Measurements from ENCODE around the gene UBL4A.
A peak's percentile ranks its signal among the peaks of the same experiment; 100 is the strongest.

The UBL4A gene

GRCh38 chrX:154481911-154482601 is 4.4 kb downstream of the UBL4A start:
- no peak for DNase-seq

GRCh38 chrX:154481195-154481594 is 5.2 kb downstream of the UBL4A start:
- DNase-seq = no peak

- DNase-seq = peak; percentile 95
Observed at GRCh38 chrX:154478728-154479622, 7.4 kb downstream of the UBL4A start, which contains the start of gene LAGE3. TSS of gene LAGE3 (minus strand) at chrX:154479281. CDS start at chrX:154478915, 366 bp downstream.

GRCh38 chrX:154477891-154478477 is 8.4 kb downstream of the UBL4A start:
- no peak for DNase-seq

GRCh38 chrX:154476821-154477220 is 9.6 kb downstream of the UBL4A start:
- no peak for DNase-seq

- DNase-seq = no peak
Observed at GRCh38 chrX:154473683-154474082, 12.7 kb downstream of the UBL4A start.

- DNase-seq = peak; percentile 64
Observed at GRCh38 chrX:154472685-154473632, 13.5 kb downstream of the UBL4A start.

GRCh38 chrX:154471839-154472684 is 14.4 kb downstream of the UBL4A start:
- DNase-seq = no peak

- no peak for DNase-seq
Observed at GRCh38 chrX:154470914-154471568, 15.4 kb downstream of the UBL4A start.

- no peak for DNase-seq
Observed at GRCh38 chrX:154470434-154470833, 16.0 kb downstream of the UBL4A start.

- no peak for DNase-seq
Observed at GRCh38 chrX:154469880-154470279, 16.5 kb downstream of the UBL4A start.

- DNase-seq = no peak
Observed at GRCh38 chrX:154469114-154469513, 17.3 kb downstream of the UBL4A start.

GRCh38 chrX:154468217-154468616 is 18.2 kb downstream of the UBL4A start:
- DNase-seq = no peak

- DNase-seq = no peak
Observed at GRCh38 chrX:154467556-154467955, 18.9 kb downstream of the UBL4A start.

GRCh38 chrX:154466907-154467306 is 19.5 kb downstream of the UBL4A start:
- no peak for DNase-seq

- no peak for DNase-seq
Observed at GRCh38 chrX:154466036-154466435, 20.4 kb downstream of the UBL4A start.

- no peak for DNase-seq
Observed at GRCh38 chrX:154465601-154466000, 20.8 kb downstream of the UBL4A start.

- no peak for DNase-seq
Observed at GRCh38 chrX:154464806-154465365, 21.5 kb downstream of the UBL4A start.

- no peak for DNase-seq
Observed at GRCh38 chrX:154463611-154464220, 22.7 kb downstream of the UBL4A start.

GRCh38 chrX:154462396-154462795 is 24.0 kb downstream of the UBL4A start:
- no peak for DNase-seq

Data from hematopoietic multipotent progenitor cell treated with erythropoietin and hydrocortisone succinate and interleukin-3 and kit ligand, for 4 days (in vitro differentiated cells).